Measurements from ENCODE around the gene KRTAP5-10.

The KRTAP5-10 gene

DNA sequence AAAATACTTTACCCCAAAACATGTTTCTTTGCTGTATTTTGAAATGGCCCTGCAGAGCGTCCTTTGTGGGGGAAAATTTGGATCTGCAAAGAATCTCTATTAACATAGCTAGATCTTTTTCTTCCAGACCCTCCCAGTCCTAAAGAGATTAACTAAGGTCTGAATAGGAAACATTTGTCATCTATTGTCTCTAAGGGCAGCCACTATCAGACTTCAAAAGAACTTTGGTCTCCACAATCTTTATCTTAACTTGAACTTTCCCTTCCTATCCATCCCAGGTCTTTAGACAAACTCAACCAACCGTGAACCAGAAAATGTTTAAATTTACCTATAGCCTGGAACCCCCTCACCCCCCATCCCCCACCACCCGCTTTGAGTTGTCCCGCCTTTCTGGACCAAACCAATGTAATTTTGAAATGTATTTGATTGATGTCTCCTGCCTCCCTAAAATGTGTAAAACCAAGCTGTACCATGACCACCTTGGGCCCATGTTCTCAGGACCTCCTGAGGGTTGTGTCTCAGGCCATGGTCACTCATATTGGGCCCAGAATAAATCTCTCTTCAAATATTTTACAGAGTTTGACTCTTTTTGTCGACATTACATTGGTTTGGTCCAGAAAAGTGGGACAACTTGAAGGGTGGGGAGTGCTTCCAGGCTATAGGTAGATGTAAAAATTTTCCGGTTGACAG lies 20.7 kb upstream of the KRTAP5-10 start:
- DNase-seq (ENCODE audit: low spot score) = no peak
- no peak overlapping the region for H3K27ac ChIP-seq
- ChIA-PET POLR2A (ENCODE audit: low non-redundant PET) (no interaction called here), CTCF (no interaction called here)
- TF ChIP-seq, protein P1, sequence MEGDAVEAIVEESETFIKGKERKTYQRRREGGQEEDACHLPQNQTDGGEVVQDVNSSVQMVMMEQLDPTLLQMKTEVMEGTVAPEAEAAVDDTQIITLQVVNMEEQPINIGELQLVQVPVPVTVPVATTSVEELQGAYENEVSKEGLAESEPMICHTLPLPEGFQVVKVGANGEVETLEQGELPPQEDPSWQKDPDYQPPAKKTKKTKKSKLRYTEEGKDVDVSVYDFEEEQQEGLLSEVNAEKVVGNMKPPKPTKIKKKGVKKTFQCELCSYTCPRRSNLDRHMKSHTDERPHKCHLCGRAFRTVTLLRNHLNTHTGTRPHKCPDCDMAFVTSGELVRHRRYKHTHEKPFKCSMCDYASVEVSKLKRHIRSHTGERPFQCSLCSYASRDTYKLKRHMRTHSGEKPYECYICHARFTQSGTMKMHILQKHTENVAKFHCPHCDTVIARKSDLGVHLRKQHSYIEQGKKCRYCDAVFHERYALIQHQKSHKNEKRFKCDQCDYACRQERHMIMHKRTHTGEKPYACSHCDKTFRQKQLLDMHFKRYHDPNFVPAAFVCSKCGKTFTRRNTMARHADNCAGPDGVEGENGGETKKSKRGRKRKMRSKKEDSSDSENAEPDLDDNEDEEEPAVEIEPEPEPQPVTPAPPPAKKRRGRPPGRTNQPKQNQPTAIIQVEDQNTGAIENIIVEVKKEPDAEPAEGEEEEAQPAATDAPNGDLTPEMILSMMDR (conservative IDR thresholded peaks at IDR 0.05; ENCODE audit: low read depth) = no peak

DNA sequence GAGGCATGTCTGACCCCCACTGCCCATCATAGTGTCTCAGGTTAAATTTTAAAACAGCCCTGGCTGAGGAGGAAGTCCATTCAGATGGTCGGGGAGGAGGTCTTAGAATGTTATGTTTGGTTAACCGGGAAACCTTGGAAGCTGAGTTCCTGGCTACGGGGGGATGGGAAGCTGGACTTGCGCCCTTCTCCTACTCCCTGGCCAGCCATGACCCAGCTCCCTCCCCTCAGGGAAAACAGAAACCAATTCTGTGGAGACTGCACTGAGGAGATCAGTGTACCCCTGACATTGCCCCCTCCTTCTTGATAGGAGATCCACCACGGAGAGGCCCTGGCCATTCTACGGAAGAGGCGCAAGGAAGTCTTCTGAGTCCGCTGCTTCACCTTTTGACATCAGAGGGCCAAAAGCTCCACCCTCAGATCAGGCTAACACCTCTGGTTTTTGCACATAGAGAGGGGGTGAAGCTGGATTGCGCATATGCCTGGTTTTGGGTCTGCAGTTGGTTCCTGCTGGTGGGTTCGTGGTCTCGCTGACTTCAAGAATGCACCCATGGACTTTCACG lies 19.9 kb upstream of the KRTAP5-10 start:
- no peak for DNase-seq (ENCODE audit: low spot score)
- H3K27ac ChIP-seq = no peak overlapping the region
- CTCF ChIA-PET = no interaction called here
- POLR2A ChIA-PET (ENCODE audit: low non-redundant PET) = no interaction called here
- TF ChIP-seq, protein P1 (conservative IDR thresholded peaks at IDR 0.05; ENCODE audit: low read depth) = no peak

DNA sequence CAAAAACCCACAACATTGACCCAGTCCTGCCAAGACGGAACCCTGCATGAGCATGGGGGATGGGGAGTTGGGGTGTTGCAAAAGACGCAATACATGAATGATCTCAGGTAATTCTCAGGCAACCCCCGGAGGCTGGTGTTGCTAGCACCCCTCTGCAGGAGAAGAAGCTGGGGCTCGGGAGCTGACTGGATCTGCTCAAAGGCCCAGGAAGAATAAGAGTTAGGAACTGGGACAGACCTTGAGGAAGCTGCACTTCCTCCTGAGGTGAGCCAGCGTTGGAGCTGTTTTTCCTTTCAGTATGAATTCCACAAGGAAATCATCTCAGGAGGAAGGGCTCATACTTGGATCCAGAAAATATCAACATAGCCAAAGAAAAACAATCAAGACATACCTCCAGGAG lies 17.2 kb upstream of the KRTAP5-10 start, which contains the start of gene KRTAP5-9:
Gene KRTAP5-9 (plus strand): TSS at position 301 of the 400 bp plus-strand sequence. CDS start 238 bp downstream, outside the sequence.
- CTCF ChIA-PET = interaction anchor here (0.6 kb wide), 1 partner anchor 297 kb away, joined by 3 read pairs; no protein-coding TSS in a partner anchor
- TF ChIP-seq, protein P1 (conservative IDR thresholded peaks at IDR 0.05; ENCODE audit: low read depth) = no peak

DNA sequence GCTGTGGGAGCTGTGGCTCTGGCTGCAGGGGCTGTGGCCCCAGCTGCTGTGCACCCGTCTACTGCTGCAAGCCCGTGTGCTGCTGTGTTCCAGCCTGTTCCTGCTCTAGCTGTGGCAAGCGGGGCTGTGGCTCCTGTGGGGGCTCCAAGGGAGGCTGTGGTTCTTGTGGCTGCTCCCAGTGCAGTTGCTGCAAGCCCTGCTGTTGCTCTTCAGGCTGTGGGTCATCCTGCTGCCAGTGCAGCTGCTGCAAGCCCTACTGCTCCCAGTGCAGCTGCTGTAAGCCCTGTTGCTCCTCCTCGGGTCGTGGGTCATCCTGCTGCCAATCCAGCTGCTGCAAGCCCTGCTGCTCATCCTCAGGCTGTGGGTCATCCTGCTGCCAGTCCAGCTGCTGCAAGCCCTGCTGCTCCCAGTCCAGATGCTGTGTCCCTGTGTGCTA lies 16.6 kb upstream of the KRTAP5-10 start:
- ChIA-PET CTCF (interaction anchor here (0.6 to 1.3 kb wide), 2 partner anchors 31 to 297 kb away, joined by 3 read pairs; no protein-coding TSS in a partner anchor), POLR2A (ENCODE audit: low non-redundant PET) (no interaction called here)
- DNase-seq (ENCODE audit: low spot score) = no peak
- TF ChIP-seq, protein P1 (conservative IDR thresholded peaks at IDR 0.05; ENCODE audit: low read depth) = no peak
- no peak overlapping the region for H3K27ac ChIP-seq

More for the DNA sequence above, 17.2 kb upstream of the KRTAP5-10 start, which contains the start of gene KRTAP5-9:
- H3K27ac ChIP-seq = no peak within 1 kb of the TSS
- DNase-seq (ENCODE audit: low spot score) = no peak
- POLR2A ChIA-PET (ENCODE audit: low non-redundant PET) = no interaction called here

DNA sequence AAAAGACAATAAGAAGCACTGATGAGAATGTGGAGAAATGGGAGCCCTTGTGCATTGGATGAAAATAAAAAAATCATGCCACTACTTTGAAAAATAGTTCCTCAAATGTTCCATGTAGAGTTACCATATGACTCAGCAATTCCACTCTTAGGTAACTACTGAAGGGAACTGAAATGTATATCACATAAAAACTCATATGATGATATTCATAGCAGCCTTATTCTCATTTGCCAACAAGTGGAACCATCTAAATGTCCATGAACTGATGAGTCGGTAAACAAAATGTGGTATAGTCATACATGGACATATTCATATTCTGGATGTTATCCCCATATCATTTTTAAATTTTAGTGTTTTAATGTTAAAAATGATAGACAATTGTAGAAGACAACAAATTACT lies 13.7 kb upstream of the KRTAP5-10 start:
- POLR2A ChIA-PET (ENCODE audit: low non-redundant PET) = no interaction called here
- H3K27ac ChIP-seq = no peak overlapping the region
- CTCF ChIA-PET = interaction anchor here (0.7 to 1.2 kb wide), 2 partner anchors 83 to 708 kb away, joined by 3 to 5 read pairs; no protein-coding TSS in a partner anchor
- no peak for DNase-seq (ENCODE audit: low spot score)
- TF ChIP-seq, protein P1 (conservative IDR thresholded peaks at IDR 0.05; ENCODE audit: low read depth) = no peak

DNA sequence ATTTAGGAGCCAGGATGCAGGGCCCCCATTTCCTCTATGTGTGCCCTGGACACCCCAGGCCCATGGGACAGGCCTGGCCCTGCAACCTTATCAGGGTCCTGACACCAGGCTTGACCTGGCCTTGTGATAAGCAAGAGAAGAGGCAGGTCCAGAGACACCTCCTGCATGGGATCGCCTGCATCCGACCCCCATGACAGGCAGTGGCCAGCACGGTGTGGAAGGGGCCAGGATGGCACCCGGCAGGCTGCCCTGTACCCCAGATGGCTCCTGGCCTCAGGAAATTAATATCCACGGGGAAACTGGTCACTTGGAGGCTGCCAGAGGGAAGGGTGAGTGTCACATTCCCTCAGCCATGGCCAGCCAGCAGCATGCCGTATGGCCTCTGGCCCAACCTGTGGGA lies 10.4 kb upstream of the KRTAP5-10 start:
- H3K27ac ChIP-seq = no peak overlapping the region
- no peak for DNase-seq (ENCODE audit: low spot score)
- ChIA-PET POLR2A (ENCODE audit: low non-redundant PET) (no interaction called here), CTCF (no interaction called here)
- TF ChIP-seq, protein P1 (conservative IDR thresholded peaks at IDR 0.05; ENCODE audit: low read depth) = no peak

All from RWPE1 (cell line).